Measurements from ENCODE around the gene VMP1. TPM values are rescaled to one million over a fixed set of nuclear protein-coding genes. Genes with fewer than 3 reads are reported as not detected.

The VMP1 gene
- total RNA-seq, 2 experiments from 2014 or later = 29.2 to 38.0 TPM

DNA sequence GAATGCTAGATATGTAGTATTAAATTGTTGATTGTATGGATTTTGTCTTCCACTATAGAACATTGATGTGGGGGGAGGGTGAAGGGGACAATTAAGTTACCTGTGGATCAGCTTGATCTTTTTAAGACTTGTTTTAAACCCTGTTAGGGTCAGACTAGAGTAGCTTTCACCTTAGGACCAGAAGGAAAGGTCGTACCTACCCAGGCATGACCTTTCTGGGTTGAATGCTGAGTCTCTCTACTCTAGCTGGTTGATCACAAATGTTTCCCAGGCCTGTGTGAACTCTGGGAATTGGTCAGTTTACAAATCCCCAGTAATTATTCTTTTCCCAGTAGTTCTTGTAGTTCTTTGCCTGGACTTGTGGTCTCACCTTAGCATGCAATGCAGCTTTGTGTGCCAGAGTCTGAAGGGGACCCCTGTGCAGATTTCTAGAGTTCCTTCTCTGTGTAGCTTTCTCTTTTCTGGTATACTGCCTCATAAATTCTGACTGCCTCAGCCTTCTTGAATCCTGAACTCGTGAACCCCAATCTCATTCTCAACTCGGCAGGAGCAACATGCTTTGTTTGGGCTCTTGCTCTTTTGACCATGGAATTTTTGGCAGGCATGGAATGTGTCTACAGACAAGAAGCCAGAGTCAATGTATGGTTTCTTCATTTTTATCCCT, 54.1 kb downstream of the VMP1 start:
- Histone ChIP-seq H3K79me2 (ENCODE audit: insufficient read depth, low read depth, low read length) (no peaks in the 10 kb centered on the region), H2AFZ (ENCODE audit: low read length) (no peak overlapping the region), H3K27ac (ENCODE audit: low read depth, low read length, poor library complexity, severe bottlenecking) (no peak overlapping the region), H3K9me3 (ENCODE audit: low read length) (no peaks in the 10 kb centered on the region), H3K4me3 (ENCODE audit: low read depth, low read length, poor library complexity, severe bottlenecking) (no peak overlapping the region), H3K4me2 (ENCODE audit: low read length) (no peak overlapping the region), H3K4me1 (ENCODE audit: insufficient read depth, low read length, poor library complexity, severe bottlenecking) (no peaks in the 10 kb centered on the region), H3K36me3 (ENCODE audit: insufficient read depth, low read length) (peaks cover 50% of the 10 kb centered on the region), H4K20me1 (ENCODE audit: insufficient read depth, low read length) (no peaks in the 10 kb centered on the region), H3K9me2 (ENCODE audit: insufficient read depth, low read length) (no peaks in the 10 kb centered on the region)
- no TSS peak for BruUV-seq (replicated peaks)
- POLR2A ChIA-PET = interaction anchor here (0.5 kb wide), 1 partner anchor 677 kb away, joined by 5 read pairs; no protein-coding TSS in a partner anchor
- CTCF ChIA-PET (ENCODE audit: unreplicated experiment) = no interaction called here
- TF ChIP-seq, protein P1, sequence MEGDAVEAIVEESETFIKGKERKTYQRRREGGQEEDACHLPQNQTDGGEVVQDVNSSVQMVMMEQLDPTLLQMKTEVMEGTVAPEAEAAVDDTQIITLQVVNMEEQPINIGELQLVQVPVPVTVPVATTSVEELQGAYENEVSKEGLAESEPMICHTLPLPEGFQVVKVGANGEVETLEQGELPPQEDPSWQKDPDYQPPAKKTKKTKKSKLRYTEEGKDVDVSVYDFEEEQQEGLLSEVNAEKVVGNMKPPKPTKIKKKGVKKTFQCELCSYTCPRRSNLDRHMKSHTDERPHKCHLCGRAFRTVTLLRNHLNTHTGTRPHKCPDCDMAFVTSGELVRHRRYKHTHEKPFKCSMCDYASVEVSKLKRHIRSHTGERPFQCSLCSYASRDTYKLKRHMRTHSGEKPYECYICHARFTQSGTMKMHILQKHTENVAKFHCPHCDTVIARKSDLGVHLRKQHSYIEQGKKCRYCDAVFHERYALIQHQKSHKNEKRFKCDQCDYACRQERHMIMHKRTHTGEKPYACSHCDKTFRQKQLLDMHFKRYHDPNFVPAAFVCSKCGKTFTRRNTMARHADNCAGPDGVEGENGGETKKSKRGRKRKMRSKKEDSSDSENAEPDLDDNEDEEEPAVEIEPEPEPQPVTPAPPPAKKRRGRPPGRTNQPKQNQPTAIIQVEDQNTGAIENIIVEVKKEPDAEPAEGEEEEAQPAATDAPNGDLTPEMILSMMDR (conservative IDR thresholded peaks at IDR 0.05; ENCODE audit: low read length) = no peak
- TF ChIP-seq EZH2phosphoT487 (IDR thresholded peaks at IDR 0.05; ENCODE audit: borderline replicate concordance, low read depth, low read length) = no peak
- intact Hi-C loops (cut with micrococcal nuclease; ENCODE audit: unreplicated experiment) = no loop called here
- no peak for DNase-seq (ENCODE audit: low spot score)

DNA sequence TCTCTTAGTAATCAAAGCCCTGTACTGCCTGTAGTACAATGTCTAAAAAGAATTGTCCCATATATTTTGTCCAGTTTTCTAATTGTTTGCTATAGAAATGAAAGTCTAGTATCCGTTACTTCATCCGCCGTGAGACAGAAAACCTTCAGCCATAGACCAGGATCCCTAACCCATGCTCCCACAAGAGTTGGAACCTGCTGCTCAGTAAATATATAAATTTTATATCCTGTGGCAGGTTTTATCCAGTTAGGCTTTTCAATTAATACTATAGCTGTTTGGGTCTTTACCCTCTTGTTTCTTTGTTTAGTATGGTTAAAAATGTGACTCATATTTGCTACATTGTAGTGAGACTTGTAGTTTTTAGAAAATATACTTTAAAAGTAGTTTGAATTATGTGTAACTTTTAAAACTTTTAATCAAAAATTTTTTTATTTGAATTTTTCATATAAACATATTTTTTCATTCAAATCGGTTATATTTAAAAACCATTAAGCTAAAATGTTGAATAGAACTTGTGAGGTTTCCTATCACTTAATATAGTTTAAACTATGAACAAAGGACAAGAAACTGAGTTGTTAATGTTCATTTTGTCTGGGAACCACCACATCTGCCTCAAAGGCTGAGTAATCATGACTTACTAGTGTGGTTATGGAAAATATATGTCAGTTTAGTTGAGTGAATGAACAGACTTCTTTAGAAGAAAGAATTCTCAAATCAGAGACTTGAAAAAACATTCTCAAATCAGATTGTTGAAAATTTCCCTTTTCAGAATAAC, 54.8 kb downstream of the VMP1 start:
- Histone ChIP-seq H3K9me3 (ENCODE audit: low read length) (no peaks in the 10 kb centered on the region), H4K20me1 (ENCODE audit: insufficient read depth, low read length) (no peaks in the 10 kb centered on the region), H2AFZ (ENCODE audit: low read length) (no peak overlapping the region), H3K4me3 (ENCODE audit: low read depth, low read length, poor library complexity, severe bottlenecking) (no peak overlapping the region), H3K79me2 (ENCODE audit: insufficient read depth, low read depth, low read length) (no peaks in the 10 kb centered on the region), H3K36me3 (ENCODE audit: insufficient read depth, low read length) (peaks cover 57% of the 10 kb centered on the region), H3K4me2 (ENCODE audit: low read length) (no peak overlapping the region), H3K4me1 (ENCODE audit: insufficient read depth, low read length, poor library complexity, severe bottlenecking) (no peaks in the 10 kb centered on the region), H3K9me2 (ENCODE audit: insufficient read depth, low read length) (no peaks in the 10 kb centered on the region), H3K27ac (ENCODE audit: low read depth, low read length, poor library complexity, severe bottlenecking) (no peak overlapping the region)
- ChIA-PET POLR2A (interaction anchor here (0.5 kb wide), 1 partner anchor 676 kb away, joined by 5 read pairs; no protein-coding TSS in a partner anchor), CTCF (ENCODE audit: unreplicated experiment) (no interaction called here)
- no peak for TF ChIP-seq EZH2phosphoT487 (IDR thresholded peaks at IDR 0.05; ENCODE audit: borderline replicate concordance, low read depth, low read length)
- TF ChIP-seq, protein P1 (conservative IDR thresholded peaks at IDR 0.05; ENCODE audit: low read length) = no peak
- intact Hi-C loops (cut with micrococcal nuclease; ENCODE audit: unreplicated experiment) = no loop called here
- no TSS peak for BruUV-seq (replicated peaks)
- no peak for DNase-seq (ENCODE audit: low spot score)

Measured in OCI-LY7 (cell line).